UCSD-AML1 (cell line): ENCODE measurements around the gene SLC6A19.

Experiments used
- DNase-seq: peaks from one replicate; lab custom pipeline; 2025; ENCODE audit not compliant: unreplicated experiment; lab: John Stamatoyannopoulos, UW

The SLC6A19 gene

GRCh38 chr5:1241509-1242080 lies 40.2 kb downstream of the SLC6A19 start:
- DNase-seq, result no peak

DNA sequence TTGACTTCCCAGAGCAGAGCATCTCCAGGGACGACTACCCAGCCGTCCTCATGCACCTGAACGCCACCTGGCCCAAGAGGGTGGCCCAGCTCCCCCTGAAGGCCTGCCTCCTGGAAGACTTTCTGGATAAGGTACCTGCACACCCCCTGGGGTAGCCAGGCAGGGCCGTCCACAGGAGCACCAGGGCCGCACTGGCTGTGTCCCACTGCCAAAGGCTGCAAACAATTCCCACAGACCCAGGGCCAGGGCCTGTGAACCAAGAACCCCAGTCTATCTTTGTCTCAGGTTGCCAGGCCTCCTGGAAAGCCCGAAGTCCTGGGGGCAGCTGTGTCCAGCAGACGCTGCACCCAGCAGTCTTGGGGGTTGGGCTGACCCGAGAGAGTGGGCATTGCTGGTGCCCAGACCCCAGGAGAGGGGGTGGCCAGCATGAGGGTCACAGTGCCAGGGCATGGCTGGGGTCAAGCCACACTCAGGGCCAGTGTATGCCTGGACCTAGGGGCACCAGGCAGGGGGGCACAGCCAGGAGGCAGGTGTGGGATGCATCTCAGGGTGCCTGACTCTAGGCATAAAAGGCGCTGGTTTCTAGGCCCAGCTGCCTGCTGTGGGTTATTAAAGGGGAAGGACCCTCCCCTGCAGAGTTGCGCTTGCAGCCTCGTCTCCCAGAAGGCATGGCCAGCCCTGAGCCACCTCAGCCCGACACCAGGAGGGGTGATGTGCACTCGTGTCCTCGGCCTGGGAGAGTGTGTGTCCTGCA lies 41.5 kb downstream of the SLC6A19 start:
- DNase-seq, result no peak

DNA sequence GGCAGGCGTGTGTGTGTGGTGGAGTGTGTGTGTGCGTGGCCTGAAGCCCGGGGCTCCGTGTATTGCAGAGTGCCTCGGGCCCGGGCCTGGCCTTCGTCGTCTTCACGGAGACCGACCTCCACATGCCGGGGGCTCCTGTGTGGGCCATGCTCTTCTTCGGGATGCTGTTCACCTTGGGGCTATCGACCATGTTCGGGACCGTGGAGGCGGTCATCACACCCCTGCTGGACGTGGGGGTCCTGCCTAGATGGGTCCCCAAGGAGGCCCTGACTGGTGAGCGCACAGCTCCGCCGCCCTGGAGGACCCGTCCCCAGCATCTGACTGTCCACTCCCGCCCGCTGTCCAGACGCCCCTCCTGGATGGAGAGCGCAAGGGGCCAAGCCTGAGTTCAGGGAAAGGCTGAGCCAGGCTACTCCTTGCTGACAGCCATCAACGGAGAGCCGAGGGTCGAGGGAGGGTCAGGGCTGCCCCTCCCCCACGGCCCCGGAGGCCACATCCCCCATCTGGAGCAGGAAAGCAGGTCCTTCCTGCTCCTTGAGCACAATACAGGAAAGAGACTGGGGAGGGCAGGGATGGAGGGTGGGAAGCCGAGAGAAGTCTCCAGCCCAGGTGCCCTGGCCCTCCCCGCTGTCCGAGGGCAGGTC lies 42.2 kb downstream of the SLC6A19 start:
- no peak for DNase-seq

- no peak for DNase-seq
Measured at GRCh38 chr5:1244255-1244654, 42.9 kb downstream of the SLC6A19 start.

DNA sequence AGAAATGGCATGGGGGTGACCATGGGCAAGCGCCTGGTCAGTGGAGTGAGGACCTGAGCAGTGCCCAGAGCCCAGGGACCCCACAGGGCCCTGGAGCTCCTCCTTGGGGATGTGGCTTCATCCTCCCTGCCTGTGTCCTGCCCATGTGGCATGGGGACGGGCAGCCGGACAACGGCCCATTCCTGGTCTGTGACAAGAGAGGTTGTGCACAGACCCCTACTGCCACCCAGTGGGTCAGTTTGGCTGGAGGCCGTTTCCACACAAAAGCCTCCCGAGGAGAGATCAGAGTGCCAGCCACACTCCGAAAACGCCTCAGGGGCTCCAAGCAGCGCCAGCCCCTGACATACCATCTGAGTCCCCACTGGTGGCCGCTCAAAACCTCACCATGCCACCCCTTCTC lies 43.6 kb downstream of the SLC6A19 start:
- no peak for DNase-seq

DNA sequence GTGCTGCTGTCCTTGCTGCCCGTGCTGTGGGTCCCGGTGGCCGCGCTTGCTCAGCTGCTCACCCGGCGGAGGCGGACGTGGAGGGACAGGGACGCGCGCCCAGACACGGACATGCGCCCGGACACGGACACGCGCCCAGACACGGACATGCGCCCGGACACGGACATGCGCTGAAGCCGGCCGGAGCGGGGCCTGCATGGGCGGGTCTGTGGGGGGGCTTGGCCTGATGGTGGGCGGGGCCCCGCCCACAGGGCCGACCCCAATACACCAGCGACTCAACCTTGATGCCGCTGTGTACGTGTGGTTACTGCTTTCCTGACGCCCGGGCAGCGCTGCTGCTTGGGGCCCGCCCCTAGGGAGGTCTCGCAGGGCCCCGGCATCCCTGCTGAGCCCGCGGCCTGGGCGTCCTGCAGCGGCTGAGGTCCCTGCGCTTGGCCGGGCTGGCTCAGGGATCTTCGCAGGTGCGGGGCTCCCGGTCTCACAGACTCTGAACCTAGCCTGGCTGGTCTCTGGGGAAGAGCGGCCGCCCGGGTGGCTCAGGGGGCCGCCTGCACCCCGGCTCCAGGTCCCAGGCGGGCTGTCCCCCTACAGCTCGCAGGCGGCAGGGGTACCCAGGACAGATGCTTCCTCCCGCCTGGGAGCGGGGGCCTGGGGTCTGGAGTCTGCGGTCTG lies 44.6 kb downstream of the SLC6A19 start:
- DNase-seq, result no peak

- no peak for DNase-seq
Measured at GRCh38 chr5:1246711-1247431, 45.5 kb downstream of the SLC6A19 start.

DNA sequence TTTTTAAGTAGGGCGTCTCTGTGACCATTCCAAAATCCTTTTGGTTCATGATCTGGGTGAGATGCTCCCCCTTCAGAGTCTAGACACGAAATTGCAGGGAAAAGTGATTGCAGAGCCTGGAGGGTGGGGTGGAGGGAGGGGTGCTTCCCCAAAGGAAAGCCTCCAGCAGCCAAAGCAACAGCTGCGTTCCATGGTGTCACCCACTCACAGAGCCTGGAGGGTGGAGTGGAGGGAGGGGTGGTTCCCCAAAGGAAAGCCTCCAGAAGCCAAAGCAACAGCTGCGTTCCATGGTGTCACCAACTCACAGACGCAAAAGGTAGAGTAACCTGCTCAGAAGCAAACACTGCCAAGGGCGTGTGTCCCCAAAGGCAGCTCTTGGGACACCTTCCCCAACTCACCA lies 46.4 kb downstream of the SLC6A19 start:
- DNase-seq, result no peak

- DNase-seq, result no peak
Measured at GRCh38 chr5:1249366-1250280, 48.2 kb downstream of the SLC6A19 start.

DNA sequence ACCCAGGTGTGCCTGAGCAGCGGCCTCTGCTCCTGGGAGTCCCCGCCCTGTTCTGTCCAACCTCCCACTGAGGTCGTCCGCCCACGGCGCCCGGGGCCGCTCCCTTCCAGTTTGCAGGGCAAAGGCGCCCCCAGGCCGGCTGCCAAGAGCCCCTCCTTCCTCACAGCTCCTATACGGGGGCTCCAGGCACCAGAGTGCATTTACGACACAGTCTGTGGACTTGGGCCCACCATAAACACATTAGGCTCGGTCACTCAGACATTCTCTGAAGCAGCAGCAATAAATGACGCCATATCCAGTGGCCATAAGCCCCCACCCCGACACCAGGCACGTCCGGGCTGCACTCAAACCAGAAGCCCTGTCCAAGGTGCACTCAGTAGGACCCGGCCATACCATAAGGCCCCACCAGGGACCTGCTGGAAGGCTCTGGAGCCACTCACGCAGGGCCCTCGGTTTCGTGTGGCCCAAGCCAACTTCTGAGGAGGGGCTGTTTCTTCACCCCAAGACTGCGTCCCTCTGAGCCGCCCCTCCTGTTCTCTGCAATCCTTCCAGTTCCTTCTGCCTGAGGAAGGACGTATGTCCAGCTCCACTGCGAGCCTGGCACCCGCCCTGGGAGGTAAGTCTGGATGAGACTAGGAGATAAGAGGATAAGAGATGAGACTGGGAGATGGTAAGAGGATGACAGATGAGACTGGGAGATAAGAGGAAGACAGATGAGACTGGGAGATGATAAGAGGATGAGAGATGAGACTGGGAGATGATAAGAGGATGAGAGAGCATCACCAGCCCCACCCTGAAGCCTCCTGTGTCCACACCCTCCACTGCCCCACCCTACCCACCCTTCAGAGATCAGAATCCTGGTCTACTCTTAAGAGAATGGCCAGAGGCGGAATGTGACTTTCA lies 50.5 kb downstream of the SLC6A19 start:
- DNase-seq, result no peak

GRCh38 chr5:1252681-1253080 lies 51.3 kb downstream of the SLC6A19 start:
- no peak for DNase-seq

DNA sequence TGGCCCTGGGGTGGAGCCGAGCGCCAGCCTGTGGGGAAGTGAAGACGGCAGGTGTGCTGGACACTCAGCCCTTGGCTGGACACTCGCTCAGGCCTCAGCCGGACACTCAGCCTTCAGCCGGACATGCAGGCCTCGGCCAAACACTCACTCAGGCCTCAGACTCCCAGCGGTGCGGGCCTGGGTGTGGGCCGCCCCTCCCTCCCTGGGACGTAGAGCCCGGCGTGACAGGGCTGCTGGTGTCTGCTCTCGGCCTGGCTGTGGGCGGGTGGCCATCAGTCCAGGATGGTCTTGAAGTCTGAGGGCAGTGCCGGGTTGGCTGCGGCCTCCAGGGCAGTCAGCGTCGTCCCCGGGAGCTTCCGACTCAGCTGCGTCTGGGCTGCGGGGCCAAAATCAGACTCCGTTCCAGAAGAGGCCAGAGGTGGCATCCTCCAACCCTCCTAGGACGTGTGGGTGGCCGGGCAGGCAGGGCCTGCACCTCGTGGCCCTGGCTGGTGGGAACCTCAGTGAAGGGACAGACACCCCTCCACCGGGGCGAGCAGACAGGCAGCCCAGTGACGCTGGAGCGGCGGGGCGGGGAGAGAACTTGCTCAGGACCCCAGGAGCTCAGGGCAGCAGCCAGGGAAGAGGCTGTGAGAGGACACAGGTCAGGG lies 52.2 kb downstream of the SLC6A19 start:
- DNase-seq, result no peak

DNA sequence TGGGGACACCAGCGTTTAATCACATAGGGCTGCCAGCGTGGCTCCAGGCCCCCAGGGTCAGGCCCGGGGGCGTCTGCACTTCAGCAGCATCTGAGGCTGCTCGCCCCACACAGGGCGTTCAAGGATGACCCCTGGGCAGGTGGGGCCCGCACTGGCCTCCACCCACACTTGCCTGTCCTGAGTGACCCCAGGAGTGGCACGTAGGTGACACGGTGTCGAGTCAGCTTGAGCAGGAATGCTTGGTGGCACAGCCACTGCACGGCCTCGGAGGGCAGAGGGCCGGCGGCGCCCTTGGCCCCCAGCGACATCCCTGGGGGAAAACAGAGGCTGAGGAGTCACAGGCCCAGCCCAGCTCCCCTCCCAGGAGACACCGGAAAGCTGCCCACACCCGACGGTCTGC lies 52.8 kb downstream of the SLC6A19 start:
- no peak for DNase-seq

DNA sequence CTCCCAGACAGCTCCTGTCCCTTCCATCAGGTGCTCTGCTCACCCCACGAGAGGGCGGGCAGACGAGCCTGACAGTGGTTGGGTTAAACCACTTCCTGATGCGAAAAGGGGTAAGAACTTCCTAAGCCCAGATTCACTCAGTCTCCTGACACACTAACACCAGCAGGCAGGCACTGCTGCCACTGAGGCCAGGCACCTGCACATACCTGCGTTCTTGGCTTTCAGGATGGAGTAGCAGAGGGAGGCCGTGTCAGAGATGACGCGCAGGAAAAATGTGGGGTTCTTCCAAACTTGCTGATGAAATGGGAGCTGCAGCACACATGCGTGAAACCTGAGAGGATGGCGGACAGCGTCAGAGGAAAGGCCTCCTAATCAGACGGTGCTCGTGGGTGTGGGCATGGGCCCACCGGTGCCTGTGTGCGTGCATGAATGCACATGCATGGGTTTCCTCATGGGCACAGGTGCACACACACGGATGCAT lies 53.7 kb downstream of the SLC6A19 start:
- no peak for DNase-seq

DNA sequence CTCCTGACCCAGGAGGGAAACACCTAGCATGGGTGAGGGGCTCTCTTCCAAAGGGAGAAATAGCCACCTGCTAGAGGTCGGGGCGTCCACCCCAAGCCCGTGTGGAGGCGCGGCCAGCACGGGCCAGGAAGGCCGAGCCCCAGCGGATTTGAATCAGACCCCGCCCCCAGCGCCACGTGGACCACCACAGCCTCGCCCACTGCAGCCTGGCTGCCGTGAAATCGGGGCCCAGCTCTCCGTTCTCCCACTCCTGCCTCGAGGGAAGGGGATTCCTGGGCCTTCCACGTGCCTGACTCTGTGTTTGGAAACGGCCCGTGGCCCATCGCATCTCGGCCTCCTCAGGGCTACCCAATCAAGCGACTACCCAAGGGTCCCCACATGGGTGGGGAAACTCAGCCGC lies 55.4 kb downstream of the SLC6A19 start:
- DNase-seq, result no peak

GRCh38 chr5:1257363-1257762 lies 56.0 kb downstream of the SLC6A19 start:
- no peak for DNase-seq

GRCh38 chr5:1257841-1258240 lies 56.4 kb downstream of the SLC6A19 start:
- DNase-seq, result no peak

- DNase-seq, result no peak
Measured at GRCh38 chr5:1259806-1260480, 58.5 kb downstream of the SLC6A19 start.
